DND-41 (cell line): ENCODE results near the gene IL1RN.

Experiments used
- EZH2 ChIP-seq: IDR thresholded peaks from 3 replicates; pipeline ENCODE4 v1.6.1; 2012; ENCODE audit warnings: borderline replicate concordance, low read depth, mild to moderate bottlenecking, moderate library complexity, low read length, inconsistent platforms; ENCODE audit not compliant: severe bottlenecking
- TF ChIP-seq, protein P1 (sequence below): IDR thresholded peaks from 2 replicates; pipeline ENCODE4 v1.5.1; 2012; ENCODE audit warnings: borderline replicate concordance, low read length, moderate library complexity, mild to moderate bottlenecking; ENCODE audit not compliant: poor library complexity, severe bottlenecking; ENCODE audit errors: extremely low read depth

DNA sequence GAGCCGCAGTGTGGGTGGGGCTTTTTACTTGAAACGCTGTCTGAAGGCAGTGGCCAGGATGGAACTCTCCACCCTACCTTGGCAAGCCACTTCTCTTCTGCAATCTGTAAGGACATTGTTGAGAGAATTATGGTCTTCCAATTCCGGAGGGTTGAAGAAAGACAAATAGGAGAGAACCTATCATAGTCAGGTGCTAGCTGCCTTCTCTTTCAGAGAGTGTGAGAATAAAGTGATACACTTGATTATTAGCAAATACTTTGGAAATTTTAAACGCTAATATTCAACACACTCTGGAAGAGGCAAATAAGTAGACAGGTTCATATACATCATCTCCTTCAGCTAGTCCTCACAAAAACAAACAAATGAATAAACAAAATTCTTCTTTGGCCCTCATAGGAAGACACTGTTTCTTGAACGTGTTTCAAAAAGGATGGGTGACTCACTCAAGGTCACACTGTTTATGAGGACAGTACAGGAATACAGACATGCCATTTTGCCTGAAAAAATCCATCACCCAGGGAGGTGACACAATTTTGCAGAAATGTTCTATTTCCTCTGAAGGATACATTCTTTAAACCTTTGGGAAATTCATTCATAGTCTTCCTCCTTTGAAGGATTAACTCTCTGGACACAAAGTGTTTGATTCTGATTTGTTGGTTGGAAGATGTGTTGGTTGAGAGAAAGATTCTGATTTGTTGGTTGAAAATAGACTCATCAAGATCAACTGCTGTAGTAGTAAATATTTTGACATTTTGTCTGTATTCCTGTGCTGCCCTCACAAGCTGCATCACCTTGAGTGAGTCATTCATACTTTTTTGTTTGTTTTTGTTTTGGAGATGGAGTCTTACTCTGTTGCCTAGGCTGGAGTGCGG lies 2.2 kb upstream of the IL1RN start:
- no peak for TF ChIP-seq EZH2
- TF ChIP-seq, protein P1, sequence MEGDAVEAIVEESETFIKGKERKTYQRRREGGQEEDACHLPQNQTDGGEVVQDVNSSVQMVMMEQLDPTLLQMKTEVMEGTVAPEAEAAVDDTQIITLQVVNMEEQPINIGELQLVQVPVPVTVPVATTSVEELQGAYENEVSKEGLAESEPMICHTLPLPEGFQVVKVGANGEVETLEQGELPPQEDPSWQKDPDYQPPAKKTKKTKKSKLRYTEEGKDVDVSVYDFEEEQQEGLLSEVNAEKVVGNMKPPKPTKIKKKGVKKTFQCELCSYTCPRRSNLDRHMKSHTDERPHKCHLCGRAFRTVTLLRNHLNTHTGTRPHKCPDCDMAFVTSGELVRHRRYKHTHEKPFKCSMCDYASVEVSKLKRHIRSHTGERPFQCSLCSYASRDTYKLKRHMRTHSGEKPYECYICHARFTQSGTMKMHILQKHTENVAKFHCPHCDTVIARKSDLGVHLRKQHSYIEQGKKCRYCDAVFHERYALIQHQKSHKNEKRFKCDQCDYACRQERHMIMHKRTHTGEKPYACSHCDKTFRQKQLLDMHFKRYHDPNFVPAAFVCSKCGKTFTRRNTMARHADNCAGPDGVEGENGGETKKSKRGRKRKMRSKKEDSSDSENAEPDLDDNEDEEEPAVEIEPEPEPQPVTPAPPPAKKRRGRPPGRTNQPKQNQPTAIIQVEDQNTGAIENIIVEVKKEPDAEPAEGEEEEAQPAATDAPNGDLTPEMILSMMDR = no peak
